Astrocyte of the hippocampus (primary cell): ENCODE results near the gene SYCE3.

ENCODE experiments used
- DNase-seq: peaks from one replicate; pipeline ENCODE4 v3.0.0; 2011; ENCODE audit warnings: low read depth, low spot score

The SYCE3 gene

DNA sequence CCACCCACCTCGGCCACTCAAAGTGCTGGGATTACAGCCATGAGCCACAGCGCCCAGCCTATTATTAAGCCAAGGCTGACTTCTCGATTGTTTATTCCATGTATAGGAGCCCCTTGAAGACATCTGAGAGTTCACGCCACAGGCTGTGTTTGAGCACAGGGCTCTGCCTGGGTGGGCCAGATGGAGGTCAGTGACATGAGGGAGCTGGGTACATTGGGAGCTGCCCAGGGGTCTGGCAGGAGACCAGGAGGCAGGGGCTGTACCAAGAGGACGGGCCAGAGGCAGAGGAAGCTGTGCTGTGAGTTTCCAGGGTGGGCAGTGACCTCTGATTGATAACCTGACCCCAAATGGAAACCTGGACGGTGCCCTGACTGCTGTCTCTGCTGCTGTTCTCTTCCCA is 60.6 kb downstream of the SYCE3 start:
- DNase-seq, result no peak
